HG03520 (cell line): Measurements from ENCODE around the gene NDUFA11.

ENCODE experiments used
- ATAC-seq: cut with Tn5 transposase; IDR thresholded peaks from one replicate; pipeline ENCODE4 v1.9.1; 2021; ENCODE audit warnings: mild to moderate bottlenecking, moderate library complexity; ENCODE audit not compliant: unreplicated experiment

NDUFA11 gene

DNA sequence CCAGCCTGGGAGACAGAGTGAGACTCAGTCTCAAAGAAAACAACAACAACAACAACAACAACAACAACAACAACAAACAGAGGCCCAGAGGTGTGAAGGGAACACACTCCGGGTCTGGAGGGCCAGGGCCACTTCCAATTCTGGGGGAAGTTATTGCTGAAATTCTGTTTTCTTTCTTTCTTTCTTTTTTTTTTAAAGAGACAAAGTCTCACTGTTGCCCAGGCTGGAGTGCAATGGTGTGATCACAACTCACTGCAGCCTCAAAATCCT is 7.0 kb upstream of the NDUFA11 start:
- no peak for ATAC-seq

GRCh38 chr19:5908773-5909442 is 5.3 kb upstream of the NDUFA11 start:
- ATAC-seq: no peak

- no peak for ATAC-seq
Measured at GRCh38 chr19:5907241-5907640, 3.7 kb upstream of the NDUFA11 start.

GRCh38 chr19:5905114-5905778 is 1.7 kb upstream of the NDUFA11 start:
- ATAC-seq: no peak

DNA sequence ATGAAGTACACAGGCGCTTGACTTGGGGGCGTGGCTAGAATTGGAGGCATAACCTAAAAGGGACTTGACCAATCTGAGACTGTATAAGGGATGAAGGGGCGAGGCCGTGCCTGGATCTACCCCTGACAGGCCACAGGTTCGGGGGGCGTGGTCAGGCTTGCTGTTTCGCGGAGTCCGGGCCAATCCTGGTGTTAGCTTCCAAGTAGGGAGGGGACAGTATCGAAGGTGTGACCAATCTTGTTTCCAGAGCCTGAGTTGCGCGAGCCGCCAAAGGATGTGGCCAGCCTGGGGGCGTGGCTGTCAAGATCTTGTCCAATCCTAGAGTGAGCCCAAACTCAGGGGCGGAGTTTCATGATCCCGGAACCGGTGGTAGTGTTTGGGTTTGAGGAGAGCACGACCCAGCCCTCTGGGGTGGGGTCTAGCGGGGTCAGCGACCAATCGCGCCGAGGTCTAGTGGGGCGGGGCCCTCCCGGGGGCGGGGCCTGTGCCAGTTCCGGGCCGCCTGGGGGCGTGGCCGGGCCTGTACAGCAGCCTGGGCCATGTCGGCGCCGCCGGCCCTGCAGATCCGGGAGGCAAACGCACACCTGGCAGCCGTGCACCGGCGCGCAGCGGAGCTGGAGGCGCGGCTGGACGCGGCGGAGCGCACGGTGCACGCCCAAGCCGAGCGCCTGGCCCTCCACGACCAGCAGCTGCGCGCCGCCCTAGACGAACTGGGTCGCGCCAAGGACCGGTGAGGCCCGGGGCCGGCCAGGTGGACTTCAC is 943 bp upstream of the NDUFA11 start, which contains the start of gene VMAC:
Gene VMAC, plus strand, starts transcription at position 521 of the 762 bp plus-strand sequence. Its CDS starts 19 bp downstream, at position 540.
- ATAC-seq: peak; percentile 76

GRCh38 chr19:5903056-5903623 is 450 bp downstream of the NDUFA11 start:
- no peak for ATAC-seq

DNA sequence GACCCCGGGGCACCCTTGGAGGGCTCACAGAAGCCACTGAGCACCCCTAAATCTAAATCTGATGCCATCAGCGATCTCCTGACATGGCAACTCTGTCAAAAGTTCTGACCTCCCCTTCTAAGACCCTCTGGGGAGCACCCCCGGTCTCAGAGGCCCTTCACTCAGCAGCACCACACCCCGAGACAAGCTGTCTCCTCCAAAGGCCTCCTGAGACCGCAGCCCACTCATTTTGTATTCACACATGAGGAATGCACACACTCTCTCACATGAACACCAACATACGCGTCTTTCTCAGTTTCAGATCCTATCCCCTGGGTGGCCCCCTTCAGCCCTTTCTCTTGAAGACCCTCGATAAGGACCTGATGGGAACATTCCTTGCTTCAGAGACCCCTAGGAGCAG is 2.6 kb downstream of the NDUFA11 start:
- ATAC-seq: no peak

- no peak for ATAC-seq
Measured at GRCh38 chr19:5899728-5900526, 3.7 kb downstream of the NDUFA11 start.

- ATAC-seq: no peak
Measured at GRCh38 chr19:5897189-5897969, 6.2 kb downstream of the NDUFA11 start.

GRCh38 chr19:5896365-5897076 is 7.1 kb downstream of the NDUFA11 start:
- ATAC-seq: no peak

DNA sequence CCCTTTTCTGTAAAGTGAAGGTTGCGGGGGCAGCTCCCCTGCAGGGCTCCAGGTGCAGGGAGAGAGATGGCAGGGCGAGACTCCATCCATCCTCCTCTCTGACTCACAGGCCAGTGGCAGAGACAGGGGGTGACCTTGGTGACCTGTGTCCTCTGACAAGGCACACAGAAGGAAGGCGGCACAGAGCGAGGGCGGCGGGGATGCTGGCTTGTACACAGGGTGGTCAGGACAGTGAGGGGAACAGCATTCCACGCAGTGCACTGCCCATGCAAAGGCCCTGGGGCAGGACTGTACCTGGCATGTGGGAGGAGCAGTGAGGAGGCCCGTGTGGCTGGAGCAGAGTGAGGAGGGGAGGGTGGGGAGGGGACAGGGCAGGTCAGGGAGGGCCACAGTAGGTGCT is 7.7 kb downstream of the NDUFA11 start:
- no peak for ATAC-seq

DNA sequence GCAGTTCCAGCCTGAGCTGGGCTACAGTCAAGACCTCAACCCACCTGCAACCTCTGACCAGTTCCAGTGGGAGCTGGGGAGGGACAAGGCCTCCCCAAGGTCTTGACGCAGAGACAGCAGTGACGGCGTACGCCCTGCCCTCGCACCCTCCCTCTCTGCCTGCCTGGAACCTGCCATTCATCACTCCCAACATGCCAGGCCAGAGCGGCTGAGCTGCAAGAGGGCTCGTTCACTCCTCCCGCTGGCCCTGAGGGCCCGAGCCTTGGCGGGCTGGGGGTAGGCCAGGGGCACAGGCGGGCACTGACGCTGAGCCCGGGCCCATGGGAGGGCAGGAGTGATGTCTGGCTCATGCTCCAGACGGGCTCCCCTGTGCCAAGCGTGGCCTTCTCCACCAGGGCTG is 8.2 kb downstream of the NDUFA11 start:
- ATAC-seq: no peak

GRCh38 chr19:5894704-5895349 is 8.8 kb downstream of the NDUFA11 start:
- ATAC-seq: no peak

GRCh38 chr19:5893907-5894703 is 9.5 kb downstream of the NDUFA11 start:
- no peak for ATAC-seq

GRCh38 chr19:5893296-5893903 is 10.2 kb downstream of the NDUFA11 start:
- no peak for ATAC-seq

GRCh38 chr19:5892772-5893275 is 10.8 kb downstream of the NDUFA11 start:
- no peak for ATAC-seq

GRCh38 chr19:5891938-5892771 is 11.4 kb downstream of the NDUFA11 start:
- ATAC-seq: no peak
